Choroid plexus epithelial cell (primary cell): ENCODE results near the gene DNAJB1.
"Not testable (repeated sequence)": the region's sequence is repeated elsewhere in the genome, so short reads cannot be mapped to it uniquely, and the experiment has no call there.

Experiments
- DNase-seq: peaks from one replicate; pipeline ENCODE4 v3.0.0-alpha.2; 2010; ENCODE audit warnings: low read depth
- H3K4me3 ChIP-seq: 2 replicates; pipeline ENCODE4 v1.5.1; 2011; ENCODE audit warnings: low read depth, mild to moderate bottlenecking, control low read depth, low read length, moderate library complexity
- CTCF ChIP-seq: conservative IDR thresholded peaks from 2 replicates; pipeline ENCODE4 v1.5.1; 2011; ENCODE audit warnings: low read depth, mild to moderate bottlenecking, control low read depth, inconsistent platforms, low read length, moderate library complexity

DNAJB1 gene

DNA sequence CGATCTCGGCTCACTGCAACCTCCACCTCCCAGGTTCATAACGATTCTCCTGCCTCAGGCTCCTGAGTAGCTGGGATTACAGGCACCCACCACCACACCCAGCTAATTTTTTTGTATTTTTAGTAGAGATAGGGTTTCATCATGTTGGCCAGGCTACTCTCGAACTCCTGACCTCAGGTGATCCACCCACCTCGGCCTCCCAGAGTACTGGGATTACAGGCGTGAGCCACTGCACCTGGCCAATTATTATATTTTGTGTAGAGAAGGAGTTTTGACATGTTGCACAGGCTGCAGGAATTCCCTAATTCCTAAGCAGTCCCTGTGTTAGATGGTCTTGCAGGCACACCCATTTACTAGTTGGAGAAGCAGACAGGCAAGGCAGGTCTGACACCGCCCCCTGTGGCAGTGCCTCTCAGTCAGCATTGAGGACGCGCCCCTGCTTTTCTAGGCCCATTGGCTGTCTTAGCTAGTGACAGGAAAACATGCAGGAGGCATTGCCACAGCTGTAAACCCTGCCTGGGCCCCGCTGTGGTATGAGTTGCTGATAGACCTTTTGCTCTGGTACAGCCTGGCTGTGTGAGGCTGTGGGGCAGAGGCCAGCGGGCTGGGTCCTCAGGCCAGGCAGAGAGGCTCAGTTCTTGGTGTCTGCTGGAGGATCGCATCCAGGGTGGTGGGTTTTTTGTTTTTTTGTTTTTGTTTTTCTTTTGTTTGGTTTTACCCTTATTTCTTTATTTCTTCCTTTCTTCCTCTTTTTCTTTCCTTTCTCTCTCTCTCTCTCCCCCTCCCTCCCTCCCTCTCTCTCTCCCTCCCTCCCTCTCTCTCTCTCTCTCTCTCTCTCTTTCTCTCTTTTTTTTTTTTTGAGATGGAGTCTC, 33.2 kb upstream of the DNAJB1 start:
- DNase-seq = peak; percentile 55
- not testable (repeated sequence) for H3K4me3 ChIP-seq
- peak; percentile 42 for TF ChIP-seq CTCF

DNA sequence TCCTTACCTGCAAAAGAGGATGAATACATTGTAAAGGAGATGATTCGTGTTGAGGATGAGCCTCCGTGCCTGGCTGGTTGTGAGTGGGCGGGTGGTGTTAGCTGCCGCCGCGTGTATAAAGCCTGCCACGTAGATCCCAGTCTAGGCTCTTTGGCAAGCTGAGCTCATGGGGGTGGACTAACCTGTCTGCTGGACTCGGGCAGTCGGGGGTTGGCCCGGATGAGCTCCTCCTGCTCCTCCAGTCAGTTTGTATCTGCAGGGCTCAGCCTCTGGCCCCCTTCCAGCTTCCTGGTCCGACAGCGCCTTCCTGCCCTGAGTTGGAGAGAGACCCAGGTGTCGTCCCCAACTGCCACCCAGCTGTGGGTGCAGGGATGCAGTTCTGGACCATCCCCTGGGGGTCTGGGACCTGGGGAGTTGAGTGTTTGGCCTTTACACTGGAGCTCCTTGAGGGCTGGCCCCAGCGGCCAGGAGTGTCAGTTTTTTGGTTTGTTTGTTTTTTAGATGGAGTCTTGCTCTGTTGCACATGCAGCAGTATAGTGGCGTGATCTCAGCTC, 32.1 kb upstream of the DNAJB1 start:
- DNase-seq = peak; percentile 35
- H3K4me3 ChIP-seq = no peak overlapping the region
- TF ChIP-seq CTCF = no peak

GRCh38 chr19:14545716-14546082, 27.5 kb upstream of the DNAJB1 start:
- no peak overlapping the region for H3K4me3 ChIP-seq
- DNase-seq = no peak
- TF ChIP-seq CTCF = no peak

DNA sequence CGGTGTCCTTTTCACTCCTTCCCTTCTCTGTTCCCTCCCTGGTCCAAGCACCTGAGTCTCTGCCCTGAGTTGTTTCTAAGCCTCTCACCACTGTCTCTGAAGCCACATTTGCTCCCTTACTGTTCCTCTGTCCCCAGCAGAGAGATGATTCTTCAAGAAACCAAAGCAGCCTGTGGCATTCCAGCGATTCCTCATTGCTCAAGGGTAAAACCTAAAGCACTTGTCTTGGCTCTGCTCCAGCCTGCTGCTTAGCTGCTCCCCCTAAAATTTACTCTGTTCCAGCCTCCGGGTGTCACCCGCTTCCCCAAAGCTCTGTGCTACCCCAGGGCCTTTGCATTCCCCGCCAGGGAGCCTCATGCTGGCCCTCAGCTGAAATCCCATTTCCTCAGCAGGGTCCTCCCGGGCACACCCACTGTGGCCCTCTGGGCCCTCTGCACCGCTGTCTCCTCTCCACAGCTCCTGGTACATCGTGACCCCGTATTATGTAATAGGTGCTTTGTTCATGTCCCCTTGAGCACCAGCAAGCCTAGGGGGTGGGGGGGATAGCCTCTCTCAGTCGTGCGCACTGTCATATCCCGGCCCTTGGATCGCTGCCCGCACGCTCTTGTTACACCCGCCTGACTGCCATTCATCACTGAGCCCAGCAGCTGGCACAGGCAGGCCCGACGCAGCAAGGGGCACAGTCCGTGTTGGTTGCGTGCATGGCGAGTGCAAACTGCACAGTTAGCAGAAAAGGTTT, 26.9 kb upstream of the DNAJB1 start:
- H3K4me3 ChIP-seq = no peak overlapping the region
- peak; percentile 46 for DNase-seq
- TF ChIP-seq CTCF = no peak

DNA sequence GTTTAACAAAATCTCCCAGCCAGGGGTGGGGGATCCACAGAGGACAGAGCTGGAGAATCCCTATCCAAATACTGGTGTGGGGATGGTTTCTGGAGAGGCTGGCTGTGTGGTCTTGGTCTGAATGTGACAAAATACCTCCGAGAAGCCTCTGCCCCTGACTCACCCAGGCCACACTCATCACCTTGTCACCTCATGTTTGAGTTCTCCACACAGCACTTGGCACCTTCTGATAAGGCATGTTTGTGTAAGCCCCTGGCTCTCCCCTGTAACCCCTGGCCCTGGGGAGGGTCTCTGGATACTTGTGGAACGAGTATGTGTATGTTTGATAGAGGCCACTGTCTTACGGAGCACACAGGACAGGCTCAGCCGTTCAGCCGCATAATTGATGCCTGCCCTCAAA, 25.9 kb upstream of the DNAJB1 start:
- TF ChIP-seq CTCF = no peak

DNA sequence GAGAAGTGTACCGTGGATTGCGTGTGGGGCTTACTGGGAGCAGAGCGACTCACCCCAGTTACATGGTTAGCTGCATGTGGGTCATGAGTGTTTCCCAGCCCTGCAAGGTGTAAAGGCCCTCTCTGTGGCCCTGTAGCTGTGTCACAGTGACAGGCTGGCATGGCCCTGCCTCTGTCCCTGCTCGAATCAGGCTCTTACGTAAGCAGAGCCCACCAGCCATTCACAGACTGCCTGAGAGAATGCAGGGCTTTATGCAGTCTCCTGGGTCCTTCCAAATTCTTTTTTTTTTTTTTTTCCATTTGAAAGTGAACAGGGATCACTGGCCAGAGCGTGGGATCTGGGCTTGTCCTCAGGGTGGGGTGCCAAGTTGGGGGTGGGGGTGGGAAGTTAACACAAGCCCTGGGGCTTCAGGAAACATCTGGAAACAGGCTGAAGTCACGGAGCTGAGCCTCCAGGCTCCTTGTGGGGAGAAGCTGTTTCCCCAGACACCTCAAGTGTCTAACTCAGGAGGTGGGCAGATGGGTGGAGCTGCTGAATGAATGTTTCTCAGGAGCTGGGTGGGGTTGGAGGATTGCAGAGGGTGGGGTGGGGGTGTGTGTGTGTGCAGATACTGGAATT, 24.6 kb upstream of the DNAJB1 start:
- no peak for TF ChIP-seq CTCF
- no peak overlapping the region for H3K4me3 ChIP-seq
- DNase-seq = peak; percentile 30

More for the DNA sequence above, 25.9 kb upstream of the DNAJB1 start:
- DNase-seq = no peak
- H3K4me3 ChIP-seq = no peak overlapping the region

- DNase-seq = not testable (repeated sequence)
Observed at GRCh38 chr19:14541979-14542378, 23.8 kb upstream of the DNAJB1 start.

More at GRCh38 chr19:14541979-14542378, 23.8 kb upstream of the DNAJB1 start:
- H3K4me3 ChIP-seq = not testable (repeated sequence)
